Vagina (tissue), 2 donors: ENCODE results near the gene RNF144B.

Source experiments
- POLR2A ChIP-seq, 2 donors: fragments of 450-650 bp; IDR thresholded peaks; one replicate each; pipeline ENCODE4 v1.6.1; 2017; ENCODE audit warnings: antibody characterized with exemption in 2 of 2, mild to moderate bottlenecking in 2 of 2, moderate library complexity in 2 of 2
- POLR2AphosphoS5 ChIP-seq, 2 donors: sonication (generic); formaldehyde crosslinking; IDR thresholded peaks; one replicate each; pipeline ENCODE4 v1.9.0; 2017; ENCODE audit warnings: antibody characterized with exemption in 2 of 2, mild to moderate bottlenecking in 2 of 2, low read depth in 1 of 2; ENCODE audit not compliant: insufficient read depth in 1 of 2
- TF ChIP-seq, protein P1 (sequence below), 3 experiments: fragments of 450-650 bp in 2 of 3; fragments of 200-600 bp in 1 of 3; sonication (generic) in 1 of 3; IDR thresholded peaks; one replicate each; pipeline ENCODE4 v1.5.1; 2017 to 2019; ENCODE audit warnings: antibody characterized with exemption in 3 of 3, mild to moderate bottlenecking in 2 of 3, moderate library complexity in 2 of 3

DNA sequence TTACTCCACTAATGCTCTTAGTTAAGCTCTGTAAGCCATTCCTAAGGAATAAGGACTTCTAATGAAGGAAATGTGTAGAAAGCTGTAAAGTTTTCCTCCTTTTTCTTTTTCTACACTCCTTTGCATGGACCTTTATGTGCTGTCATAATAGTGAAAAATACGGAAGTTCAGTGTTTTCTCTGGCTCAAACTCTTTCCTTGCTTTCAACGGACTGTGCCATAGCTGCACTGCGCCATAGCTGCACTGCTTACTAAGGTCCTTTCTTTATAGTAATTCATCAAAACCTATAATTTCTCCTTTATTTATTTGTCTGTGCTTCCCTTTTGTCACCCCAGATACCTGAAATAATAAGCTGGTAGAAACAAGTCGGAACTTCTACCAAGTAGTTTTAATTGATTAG lies 67.3 kb downstream of the RNF144B start:
- TF ChIP-seq, protein P1, sequence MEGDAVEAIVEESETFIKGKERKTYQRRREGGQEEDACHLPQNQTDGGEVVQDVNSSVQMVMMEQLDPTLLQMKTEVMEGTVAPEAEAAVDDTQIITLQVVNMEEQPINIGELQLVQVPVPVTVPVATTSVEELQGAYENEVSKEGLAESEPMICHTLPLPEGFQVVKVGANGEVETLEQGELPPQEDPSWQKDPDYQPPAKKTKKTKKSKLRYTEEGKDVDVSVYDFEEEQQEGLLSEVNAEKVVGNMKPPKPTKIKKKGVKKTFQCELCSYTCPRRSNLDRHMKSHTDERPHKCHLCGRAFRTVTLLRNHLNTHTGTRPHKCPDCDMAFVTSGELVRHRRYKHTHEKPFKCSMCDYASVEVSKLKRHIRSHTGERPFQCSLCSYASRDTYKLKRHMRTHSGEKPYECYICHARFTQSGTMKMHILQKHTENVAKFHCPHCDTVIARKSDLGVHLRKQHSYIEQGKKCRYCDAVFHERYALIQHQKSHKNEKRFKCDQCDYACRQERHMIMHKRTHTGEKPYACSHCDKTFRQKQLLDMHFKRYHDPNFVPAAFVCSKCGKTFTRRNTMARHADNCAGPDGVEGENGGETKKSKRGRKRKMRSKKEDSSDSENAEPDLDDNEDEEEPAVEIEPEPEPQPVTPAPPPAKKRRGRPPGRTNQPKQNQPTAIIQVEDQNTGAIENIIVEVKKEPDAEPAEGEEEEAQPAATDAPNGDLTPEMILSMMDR (IDR thresholded peaks at IDR 0.05), result no peak
- TF ChIP-seq POLR2A (IDR thresholded peaks at IDR 0.05) (no peak), POLR2AphosphoS5 (IDR thresholded peaks at IDR 0.05; ENCODE audit: insufficient read depth in 1 of 2, low read depth in 1 of 2) (no peak)
